ENCODE results near the gene QPCT. TPM values are rescaled to one million over a fixed set of nuclear protein-coding genes. Genes with fewer than 3 reads are reported as not detected.

QPCT gene
- total and polyA plus RNA-seq, 2 of the 4 experiments (the other 2 are of a cell fraction), result 1.9 to 2.2 TPM

DNA sequence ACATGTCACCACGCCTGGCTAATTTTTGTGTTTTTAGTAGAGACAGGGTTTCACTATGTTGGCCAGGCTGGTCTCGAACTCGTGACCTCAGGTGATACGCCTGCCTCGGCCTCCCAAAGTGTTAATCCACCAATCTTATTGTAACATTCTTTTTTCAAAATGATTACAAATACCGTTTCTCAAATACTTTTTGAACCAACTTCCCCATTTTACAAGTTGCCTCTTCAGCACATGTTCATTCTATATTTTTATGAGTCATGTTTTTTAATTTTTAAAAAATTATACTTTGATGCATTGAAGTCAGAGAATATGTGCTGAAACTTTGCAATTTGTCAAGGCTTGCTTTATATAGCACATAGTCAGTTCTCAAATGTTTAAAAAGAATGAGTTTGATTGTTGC is 58.2 kb downstream of the QPCT start:
- Histone ChIP-seq H2AK5ac (ENCODE audit: low read depth, low read length) (no peak overlapping the region), H3K27me3 (ENCODE audit: control insufficient read depth, insufficient read depth, low read length) (no peaks in the 10 kb centered on the region), H2AK9ac (replicated peaks; ENCODE audit: low read depth, low read length, poor library complexity) (no peak overlapping the region), H3K4me1 (ENCODE audit: control insufficient read depth, insufficient read depth, low read length) (no peaks in the 10 kb centered on the region), H4K20me1 (ENCODE audit: insufficient read depth, low read length) (no peaks in the 10 kb centered on the region), H3K23ac (ENCODE audit: low read depth, low read length) (no peak overlapping the region), H3K4me3 (ENCODE audit: insufficient read depth, low read depth, low read length) (no peak overlapping the region), H4K8ac (ENCODE audit: low read depth in 2 of 2, low read length in 2 of 2) (no peak overlapping the region), H3K9ac (ENCODE audit: low read depth, low read length) (no peak overlapping the region), H3K27ac (ENCODE audit: insufficient read depth, low read length) (no peak overlapping the region), H3K4me2 (ENCODE audit: low read depth, low read length) (no peak overlapping the region), H3K79me1 (ENCODE audit: low read depth in 1 of 2, low read length in 2 of 2) (no peaks in the 10 kb centered on the region), H2BK120ac (ENCODE audit: low read depth, low read length) (no peak overlapping the region), H2AFZ (replicated peaks; ENCODE audit: low read length, poor library complexity) (no peak overlapping the region), H3K9me3 (ENCODE audit: control insufficient read depth, insufficient read depth, low read length) (no peaks in the 10 kb centered on the region), H3K18ac (ENCODE audit: low read depth, low read length) (no peak overlapping the region), H3K4ac (ENCODE audit: low read depth, low read length) (no peak overlapping the region), H3K56ac (ENCODE audit: extremely low read depth, insufficient read depth, low read length) (no peak overlapping the region), H2BK20ac (ENCODE audit: low read depth, low read length) (no peak overlapping the region), H3K9me1 (ENCODE audit: insufficient read depth, low read length) (no peaks in the 10 kb centered on the region), H4K5ac (ENCODE audit: low read depth, low read length) (no peak overlapping the region), H2BK15ac (ENCODE audit: low read depth, low read length) (no peak overlapping the region), H2BK5ac (ENCODE audit: low read depth, low read length, poor library complexity, severe bottlenecking) (no peak overlapping the region), H4K91ac (ENCODE audit: insufficient read depth, low read depth, low read length) (no peak overlapping the region), H3K36me3 (ENCODE audit: control insufficient read depth, insufficient read depth, low read length) (no peaks in the 10 kb centered on the region), H3K14ac (replicated peaks; ENCODE audit: low read depth, low read length) (no peak overlapping the region)
- no CpG with 5 or more reads among the region's 6 CpGs for WGBS, 2 experiments (ENCODE audit: extremely low coverage in 2 of 2, insufficient read length in 1 of 2)
- in situ Hi-C loops (cut with MboI; ENCODE audit: low sequenced_read_pairs) (no loop called here), dilution Hi-C loops (cut with HindIII; ENCODE audit: low sequenced_read_pairs, unreplicated experiment) (no loop called here), intact Hi-C loops (cut with micrococcal nuclease) (no loop called here)
- ATAC-seq (ENCODE audit: low read depth) (no peak), DNase-seq (no peak)
- POLR2A ChIA-PET (ENCODE audit: unreplicated experiment), result no interaction called here
- CTCF ChIA-PET, result interaction anchor here (0.8 kb wide), 1 partner anchor 13 kb away, joined by 3 read pairs; no protein-coding TSS in a partner anchor
- BruUV-seq (replicated peaks), result no TSS peak
- TF ChIP-seq RCOR1 (IDR thresholded peaks at IDR 0.05; ENCODE audit: insufficient replicate concordance, low read length) (no peak), SMC3 (IDR thresholded peaks at IDR 0.05; ENCODE audit: low read depth, low read length) (no peak), POLR2A (IDR thresholded peaks at IDR 0.05; ENCODE audit: low read depth, low read length) (no peak), FOS (IDR thresholded peaks at IDR 0.05; ENCODE audit: low read depth, low read length) (no peak), MXI1 (IDR thresholded peaks at IDR 0.05; ENCODE audit: borderline replicate concordance, low read depth, low read length) (no peak), RFX5 (IDR thresholded peaks at IDR 0.05; ENCODE audit: low read depth, low read length) (no peak)
- TF ChIP-seq, protein P1, sequence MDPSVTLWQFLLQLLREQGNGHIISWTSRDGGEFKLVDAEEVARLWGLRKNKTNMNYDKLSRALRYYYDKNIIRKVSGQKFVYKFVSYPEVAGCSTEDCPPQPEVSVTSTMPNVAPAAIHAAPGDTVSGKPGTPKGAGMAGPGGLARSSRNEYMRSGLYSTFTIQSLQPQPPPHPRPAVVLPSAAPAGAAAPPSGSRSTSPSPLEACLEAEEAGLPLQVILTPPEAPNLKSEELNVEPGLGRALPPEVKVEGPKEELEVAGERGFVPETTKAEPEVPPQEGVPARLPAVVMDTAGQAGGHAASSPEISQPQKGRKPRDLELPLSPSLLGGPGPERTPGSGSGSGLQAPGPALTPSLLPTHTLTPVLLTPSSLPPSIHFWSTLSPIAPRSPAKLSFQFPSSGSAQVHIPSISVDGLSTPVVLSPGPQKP (IDR thresholded peaks at IDR 0.05; ENCODE audit: borderline replicate concordance, low read depth, low read length), result no peak

Measured in IMR-90 (cell line).